Stimulated activated naive CD8-positive, alpha-beta T cell treated with anti-CD3 and anti-CD28 coated beads, Interleukin-15, Interleukin-2, amounts not matched to agents 100 ng/mL and 50 ng/mL, for 24 hours (primary cell): Measurements from ENCODE around the gene PCDHA4.
"Not testable (repeated sequence)": the region's sequence is repeated elsewhere in the genome, so short reads cannot be mapped to it uniquely, and the experiment has no call there.

Experiments used
- H3K27ac Mint-ChIP-seq: one replicate; pipeline ENCODE4 v1.8.0; 2021; ENCODE audit warnings: mild to moderate bottlenecking, mixed read lengths
- H3K27me3 Mint-ChIP-seq: one replicate; pipeline ENCODE4 v1.8.0; 2021; ENCODE audit warnings: mixed read lengths
- H3K36me3 Mint-ChIP-seq: one replicate; pipeline ENCODE4 v1.8.0; 2021; ENCODE audit warnings: low read depth, mixed read lengths
- H3K4me1 Mint-ChIP-seq: one replicate; pipeline ENCODE4 v1.8.0; 2021; ENCODE audit warnings: low read depth, mixed read lengths
- H3K4me3 Mint-ChIP-seq: one replicate; pipeline ENCODE4 v1.8.0; 2021; ENCODE audit warnings: mild to moderate bottlenecking, mixed read lengths
- H3K9me3 Mint-ChIP-seq: one replicate; pipeline ENCODE4 v1.8.0; 2021; ENCODE audit warnings: mixed read lengths

The PCDHA4 gene

DNA sequence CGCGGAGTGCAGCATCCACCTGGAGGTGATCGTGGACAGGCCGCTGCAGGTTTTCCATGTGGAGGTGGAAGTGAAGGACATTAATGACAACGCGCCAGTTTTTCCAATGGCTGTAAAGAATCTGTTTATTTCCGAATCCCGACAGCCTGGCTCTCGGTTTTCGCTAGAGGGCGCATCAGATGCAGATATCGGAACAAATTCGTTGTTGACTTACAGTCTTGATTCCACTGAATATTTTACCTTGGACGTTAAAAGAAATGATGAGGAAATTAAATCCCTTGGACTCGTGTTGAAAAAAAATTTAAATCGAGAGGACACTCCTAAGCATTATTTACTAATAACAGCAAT lies 5.4 kb upstream of the PCDHA4 start:
- Mint-ChIP-seq H3K27ac (no peak overlapping the region), H3K36me3 (peaks cover 16% of the 10 kb centered on the region), H3K27me3 (peaks cover 52% of the 10 kb centered on the region), H3K4me3 (no peak overlapping the region), H3K9me3 (peaks cover 32% of the 10 kb centered on the region), H3K4me1 (no peaks in the 10 kb centered on the region)

DNA sequence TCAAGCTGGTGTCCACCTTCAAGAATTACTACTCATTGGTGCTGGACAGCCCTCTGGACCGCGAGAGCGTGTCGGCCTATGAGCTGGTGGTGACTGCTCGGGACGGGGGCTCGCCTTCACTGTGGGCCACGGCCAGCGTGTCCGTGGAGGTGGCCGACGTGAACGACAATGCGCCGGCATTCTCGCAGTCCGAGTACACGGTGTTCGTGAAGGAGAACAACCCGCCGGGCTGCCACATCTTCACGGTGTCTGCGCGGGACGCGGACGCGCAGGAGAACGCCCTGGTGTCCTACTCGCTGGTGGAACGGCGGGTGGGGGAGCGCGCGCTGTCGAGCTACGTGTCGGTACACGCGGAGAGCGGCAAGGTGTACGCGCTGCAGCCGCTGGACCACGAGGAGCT lies 4.5 kb upstream of the PCDHA4 start:
- H3K27ac Mint-ChIP-seq, H3K4me1 Mint-ChIP-seq, H3K4me3 Mint-ChIP-seq: not testable (repeated sequence)
- H3K36me3 Mint-ChIP-seq = peaks cover 20% of the 10 kb centered on the region
- H3K9me3 Mint-ChIP-seq = peaks cover 36% of the 10 kb centered on the region
- peaks cover 58% of the 10 kb centered on the region for H3K27me3 Mint-ChIP-seq

DNA sequence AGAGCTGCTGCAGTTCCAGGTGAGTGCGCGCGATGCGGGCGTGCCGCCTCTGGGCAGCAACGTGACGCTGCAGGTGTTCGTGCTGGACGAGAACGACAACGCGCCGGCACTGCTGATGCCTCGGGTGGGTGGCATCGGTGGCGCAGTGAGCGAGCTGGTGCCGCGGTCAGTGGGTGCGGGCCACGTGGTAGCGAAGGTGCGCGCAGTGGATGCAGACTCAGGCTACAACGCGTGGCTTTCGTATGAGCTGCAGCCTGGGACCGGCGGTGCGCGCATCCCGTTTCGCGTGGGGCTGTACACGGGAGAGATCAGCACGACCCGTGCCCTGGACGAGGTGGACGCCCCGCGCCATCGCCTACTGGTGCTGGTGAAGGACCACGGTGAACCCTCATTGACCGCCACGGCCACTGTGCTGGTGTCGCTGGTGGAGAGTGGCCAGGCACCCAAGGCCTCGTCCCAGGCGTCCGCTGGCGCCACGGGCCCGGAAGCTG lies 4.0 kb upstream of the PCDHA4 start:
- Mint-ChIP-seq H3K27ac (no peak overlapping the region), H3K4me1 (no peaks in the 10 kb centered on the region), H3K27me3 (peaks cover 62% of the 10 kb centered on the region), H3K9me3 (peaks cover 40% of the 10 kb centered on the region), H3K36me3 (peaks cover 20% of the 10 kb centered on the region), H3K4me3 (no peak overlapping the region)

DNA sequence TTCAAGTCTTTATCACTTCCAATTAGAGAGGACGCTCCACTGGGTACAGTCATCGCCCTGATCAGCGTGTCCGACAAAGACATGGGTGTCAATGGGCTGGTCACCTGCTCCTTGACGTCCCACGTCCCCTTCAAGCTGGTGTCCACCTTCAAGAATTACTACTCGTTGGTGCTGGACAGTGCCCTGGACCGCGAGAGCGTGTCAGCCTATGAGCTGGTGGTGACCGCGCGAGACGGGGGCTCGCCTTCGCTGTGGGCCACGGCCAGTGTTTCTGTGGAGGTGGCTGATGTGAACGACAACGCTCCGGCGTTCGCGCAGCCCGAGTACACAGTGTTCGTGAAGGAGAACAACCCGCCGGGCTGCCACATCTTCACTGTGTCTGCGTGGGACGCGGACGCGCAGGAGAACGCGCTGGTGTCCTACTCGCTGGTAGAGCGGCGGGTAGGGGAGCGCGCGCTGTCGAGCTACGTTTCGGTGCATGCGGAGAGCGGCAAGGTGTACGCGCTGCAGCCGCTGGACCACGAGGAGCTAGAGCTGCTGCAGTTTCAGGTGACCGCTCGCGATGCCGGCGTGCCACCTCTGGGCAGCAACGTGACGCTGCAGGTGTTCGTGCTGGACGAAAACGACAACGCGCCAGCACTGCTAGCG lies 1.5 kb downstream of the PCDHA4 start:
- not testable (repeated sequence) for H3K4me3 Mint-ChIP-seq, H3K36me3 Mint-ChIP-seq, H3K4me1 Mint-ChIP-seq, H3K27ac Mint-ChIP-seq
- peaks cover 36% of the 10 kb centered on the region for H3K27me3 Mint-ChIP-seq
- H3K9me3 Mint-ChIP-seq = peaks cover 32% of the 10 kb centered on the region

DNA sequence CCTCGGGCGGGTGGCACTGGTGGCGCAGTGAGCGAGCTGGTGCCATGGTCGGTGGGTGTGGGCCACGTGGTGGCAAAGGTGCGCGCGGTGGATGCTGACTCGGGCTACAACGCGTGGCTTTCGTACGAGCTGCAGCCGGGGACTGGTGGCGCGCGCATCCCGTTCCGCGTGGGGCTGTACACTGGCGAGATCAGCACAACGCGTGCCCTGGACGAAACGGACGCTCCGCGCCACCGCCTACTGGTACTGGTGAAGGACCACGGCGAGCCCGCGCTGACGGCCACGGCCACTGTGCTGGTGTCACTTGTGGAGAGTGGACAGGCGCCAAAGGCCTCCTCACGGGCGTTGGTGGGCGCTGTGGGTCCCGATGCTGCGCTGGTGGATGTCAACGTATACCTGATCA lies 2.0 kb downstream of the PCDHA4 start:
- peaks cover 31% of the 10 kb centered on the region for H3K27me3 Mint-ChIP-seq
- no peak overlapping the region for H3K27ac Mint-ChIP-seq

DNA sequence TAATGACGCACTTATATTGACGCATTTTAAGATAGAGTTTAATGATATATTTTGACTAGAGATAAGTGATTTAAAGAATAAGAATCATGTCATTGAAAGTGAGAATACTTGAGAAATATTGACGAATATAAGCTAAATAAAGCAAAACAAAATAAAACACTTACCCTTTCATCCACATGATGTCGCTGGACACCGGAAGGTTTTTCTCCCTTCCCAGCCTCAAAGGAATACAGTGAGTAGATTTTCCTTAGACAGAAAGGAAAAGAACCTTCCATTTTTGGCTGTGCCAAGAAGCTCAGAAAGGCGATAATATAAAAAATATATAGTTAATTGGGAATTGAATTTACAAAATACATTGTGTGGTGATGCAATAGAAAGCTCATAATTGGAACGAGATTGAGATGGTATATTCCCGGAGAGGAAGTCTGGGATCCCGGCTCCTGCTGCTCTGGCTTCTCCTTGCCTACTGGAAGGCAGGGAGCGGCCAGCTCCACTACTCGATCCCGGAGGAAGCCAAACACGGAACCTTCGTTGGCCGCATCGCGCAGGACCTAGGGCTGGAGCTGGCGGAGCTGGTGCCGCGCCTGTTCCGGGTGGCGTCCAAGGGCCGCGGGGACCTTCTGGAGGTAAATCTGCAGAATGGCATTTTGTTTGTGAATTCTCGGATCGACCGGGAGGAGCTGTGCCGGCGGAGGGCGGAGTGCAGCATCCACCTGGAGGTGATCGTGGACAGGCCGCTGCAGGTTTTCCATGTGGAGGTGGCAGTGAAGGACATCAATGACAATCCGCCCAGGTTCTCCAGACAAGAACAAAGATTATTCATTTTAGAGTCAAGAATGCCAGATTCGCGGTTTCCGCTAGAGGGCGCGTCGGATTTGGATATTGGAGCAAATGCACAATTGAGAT lies 14.8 kb downstream of the PCDHA4 start, which contains the start of gene PCDHA5:
TSS of gene PCDHA5 (plus strand) at position 239 of the 906 bp plus-strand sequence.
- H3K4me3 Mint-ChIP-seq = no peak within 1 kb of the TSS
- peaks cover 4% of the 10 kb centered on the region for H3K36me3 Mint-ChIP-seq
- peaks cover 8% of the 10 kb centered on the region for H3K9me3 Mint-ChIP-seq
- no peak within 1 kb of the TSS for H3K27ac Mint-ChIP-seq
- H3K27me3 Mint-ChIP-seq = peaks cover 12% of the 10 kb centered on the region
- no peaks in the 10 kb centered on the region for H3K4me1 Mint-ChIP-seq

More for the DNA sequence above, 2.0 kb downstream of the PCDHA4 start:
- peaks cover 30% of the 10 kb centered on the region for H3K9me3 Mint-ChIP-seq
- peaks cover 4% of the 10 kb centered on the region for H3K36me3 Mint-ChIP-seq
- H3K4me3 Mint-ChIP-seq = no peak overlapping the region
- H3K4me1 Mint-ChIP-seq = no peaks in the 10 kb centered on the region

DNA sequence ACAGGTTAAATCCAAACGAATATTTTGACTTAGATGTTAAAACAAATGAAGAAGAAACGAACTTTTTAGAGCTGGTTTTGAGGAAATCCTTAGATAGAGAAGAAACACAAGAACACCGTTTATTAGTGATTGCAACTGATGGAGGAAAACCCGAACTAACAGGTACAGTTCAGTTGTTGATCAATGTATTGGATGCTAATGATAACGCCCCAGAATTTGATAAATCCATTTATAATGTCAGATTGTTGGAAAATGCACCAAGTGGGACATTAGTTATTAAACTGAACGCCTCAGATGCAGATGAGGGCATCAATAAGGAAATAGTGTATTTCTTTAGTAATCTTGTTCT lies 15.4 kb downstream of the PCDHA4 start:
- no peak overlapping the region for H3K4me3 Mint-ChIP-seq
- no peaks in the 10 kb centered on the region for H3K4me1 Mint-ChIP-seq
- H3K36me3 Mint-ChIP-seq = peaks cover 4% of the 10 kb centered on the region
- H3K27ac Mint-ChIP-seq = no peak overlapping the region
- peaks cover 14% of the 10 kb centered on the region for H3K9me3 Mint-ChIP-seq
- H3K27me3 Mint-ChIP-seq = peaks cover 18% of the 10 kb centered on the region

DNA sequence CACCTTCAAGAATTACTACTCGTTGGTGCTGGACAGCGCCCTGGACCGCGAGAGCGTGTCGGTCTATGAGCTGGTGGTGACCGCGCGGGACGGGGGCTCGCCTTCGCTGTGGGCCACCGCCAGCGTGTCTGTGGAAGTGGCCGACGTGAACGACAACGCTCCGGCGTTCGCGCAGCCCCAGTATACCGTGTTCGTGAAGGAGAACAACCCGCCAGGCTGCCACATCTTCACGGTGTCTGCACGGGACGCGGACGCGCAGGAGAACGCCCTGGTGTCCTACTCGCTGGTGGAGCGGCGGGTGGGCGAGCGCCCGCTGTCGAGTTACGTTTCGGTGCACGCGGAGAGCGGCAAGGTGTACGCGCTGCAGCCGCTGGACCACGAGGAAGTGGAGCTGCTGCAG lies 16.1 kb downstream of the PCDHA4 start:
- H3K4me1 Mint-ChIP-seq, H3K36me3 Mint-ChIP-seq, H3K27ac Mint-ChIP-seq, H3K4me3 Mint-ChIP-seq: not testable (repeated sequence)
- H3K27me3 Mint-ChIP-seq = peaks cover 25% of the 10 kb centered on the region
- H3K9me3 Mint-ChIP-seq = peaks cover 18% of the 10 kb centered on the region

DNA sequence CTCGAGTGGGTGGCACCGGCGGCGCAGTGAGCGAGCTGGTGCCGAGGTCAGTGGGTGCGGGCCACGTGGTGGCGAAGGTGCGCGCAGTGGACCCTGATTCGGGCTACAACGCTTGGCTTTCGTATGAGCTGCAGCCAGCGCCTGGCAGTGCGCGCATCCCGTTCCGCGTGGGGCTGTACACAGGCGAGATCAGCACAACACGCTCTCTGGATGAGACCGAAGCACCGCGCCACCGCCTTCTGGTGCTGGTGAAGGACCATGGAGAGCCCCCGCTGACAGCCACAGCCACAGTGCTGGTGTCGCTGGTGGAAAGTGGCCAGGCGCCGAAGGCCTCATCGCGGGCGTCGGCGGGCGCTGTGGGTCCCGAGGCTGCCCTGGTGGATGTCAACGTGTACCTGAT lies 16.6 kb downstream of the PCDHA4 start:
- H3K27ac Mint-ChIP-seq = no peak overlapping the region
- H3K9me3 Mint-ChIP-seq = peaks cover 20% of the 10 kb centered on the region
- H3K4me3 Mint-ChIP-seq = no peak overlapping the region

DNA sequence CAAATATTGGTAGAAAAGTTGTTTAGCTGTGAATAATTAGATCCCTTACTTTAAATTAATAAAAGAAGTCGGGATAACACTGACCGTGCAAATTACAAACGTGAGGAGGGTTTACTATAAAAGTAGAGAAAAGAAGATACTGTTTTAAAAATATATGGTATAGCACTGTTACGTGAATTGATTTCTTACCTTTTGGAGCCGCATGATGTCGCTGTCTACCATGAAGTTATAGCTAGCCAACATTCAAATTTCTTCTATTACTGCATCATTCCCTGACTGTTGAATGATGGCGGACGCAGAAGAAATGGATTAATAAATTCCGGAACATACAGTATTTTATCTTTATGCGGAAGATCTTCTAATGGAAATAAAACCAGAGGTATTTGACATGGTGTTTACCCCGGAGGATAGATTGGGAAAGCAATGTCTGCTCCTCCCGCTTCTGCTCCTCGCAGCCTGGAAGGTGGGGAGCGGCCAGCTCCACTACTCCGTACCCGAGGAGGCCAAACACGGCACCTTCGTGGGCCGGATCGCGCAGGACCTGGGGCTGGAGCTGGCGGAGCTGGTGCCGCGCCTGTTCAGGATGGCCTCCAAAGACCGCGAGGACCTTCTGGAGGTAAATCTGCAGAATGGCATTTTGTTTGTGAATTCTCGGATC lies 21.0 kb downstream of the PCDHA4 start, which contains the start of gene PCDHA6:
TSS of gene PCDHA6 (plus strand) at position 257 of the 658 bp plus-strand sequence. CDS start at position 389, 132 bp downstream.
- no peak within 1 kb of the TSS for H3K27ac Mint-ChIP-seq
- H3K27me3 Mint-ChIP-seq = peaks cover 55% of the 10 kb centered on the region
- H3K9me3 Mint-ChIP-seq = peaks cover 35% of the 10 kb centered on the region
- no peaks in the 10 kb centered on the region for H3K4me1 Mint-ChIP-seq
- H3K36me3 Mint-ChIP-seq = peaks cover 9% of the 10 kb centered on the region
- no peak within 1 kb of the TSS for H3K4me3 Mint-ChIP-seq

More for the DNA sequence above, 16.6 kb downstream of the PCDHA4 start:
- peaks cover 6% of the 10 kb centered on the region for H3K36me3 Mint-ChIP-seq
- H3K27me3 Mint-ChIP-seq = peaks cover 30% of the 10 kb centered on the region
- H3K4me1 Mint-ChIP-seq = no peaks in the 10 kb centered on the region

DNA sequence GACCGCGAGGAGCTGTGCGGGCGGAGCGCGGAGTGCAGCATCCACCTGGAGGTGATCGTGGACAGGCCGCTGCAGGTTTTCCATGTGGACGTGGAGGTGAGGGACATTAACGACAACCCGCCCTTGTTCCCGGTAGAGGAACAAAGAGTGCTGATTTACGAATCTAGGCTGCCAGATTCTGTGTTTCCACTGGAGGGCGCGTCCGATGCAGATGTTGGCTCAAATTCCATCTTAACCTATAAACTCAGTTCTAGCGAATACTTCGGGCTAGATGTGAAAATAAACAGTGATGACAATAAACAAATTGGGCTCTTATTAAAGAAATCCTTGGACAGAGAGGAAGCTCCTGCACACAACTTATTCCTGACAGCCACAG lies 21.5 kb downstream of the PCDHA4 start:
- H3K27ac Mint-ChIP-seq = no peak overlapping the region
- no peak overlapping the region for H3K4me3 Mint-ChIP-seq
- peaks cover 13% of the 10 kb centered on the region for H3K36me3 Mint-ChIP-seq
- H3K9me3 Mint-ChIP-seq = peaks cover 38% of the 10 kb centered on the region
- no peaks in the 10 kb centered on the region for H3K4me1 Mint-ChIP-seq
- peaks cover 58% of the 10 kb centered on the region for H3K27me3 Mint-ChIP-seq

DNA sequence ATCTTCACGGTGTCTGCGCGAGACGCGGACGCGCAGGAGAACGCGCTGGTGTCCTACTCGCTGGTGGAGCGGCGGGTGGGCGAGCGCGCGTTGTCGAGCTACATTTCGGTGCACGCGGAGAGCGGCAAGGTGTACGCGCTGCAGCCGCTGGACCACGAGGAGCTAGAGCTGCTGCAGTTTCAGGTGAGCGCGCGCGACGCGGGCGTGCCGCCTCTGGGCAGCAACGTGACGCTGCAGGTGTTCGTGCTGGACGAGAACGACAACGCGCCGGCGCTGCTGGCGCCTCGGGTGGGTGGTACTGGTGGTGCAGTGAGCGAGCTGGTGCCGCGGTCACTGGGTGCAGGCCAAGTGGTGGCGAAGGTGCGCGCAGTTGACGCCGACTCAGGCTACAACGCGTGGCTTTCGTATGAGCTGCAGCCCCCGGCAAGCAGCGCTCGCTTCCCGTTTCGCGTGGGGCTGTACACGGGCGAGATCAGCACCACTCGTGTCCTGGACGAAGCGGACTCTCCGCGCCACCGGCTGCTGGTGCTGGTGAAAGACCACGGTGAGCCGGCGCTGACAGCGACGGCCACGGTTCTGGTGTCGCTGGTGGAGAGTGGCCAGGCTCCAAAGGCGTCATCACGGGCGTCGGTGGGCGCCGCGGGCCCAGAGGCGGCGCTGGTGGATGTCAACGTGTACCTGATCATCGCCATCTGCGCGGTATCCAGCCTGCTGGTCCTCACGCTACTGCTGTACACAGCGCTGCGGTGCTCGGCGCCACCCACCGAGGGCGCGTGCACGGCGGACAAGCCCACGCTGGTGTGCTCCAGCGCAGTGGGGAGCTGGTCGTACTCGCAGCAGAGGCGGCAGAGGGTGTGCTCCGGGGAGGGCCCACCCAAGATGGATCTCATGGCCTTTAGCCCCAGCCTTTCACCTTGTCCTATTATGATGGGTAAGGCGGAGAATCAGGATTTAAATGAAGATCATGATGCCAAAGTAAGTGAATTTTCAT lies 22.9 kb downstream of the PCDHA4 start:
- H3K4me1 Mint-ChIP-seq, H3K4me3 Mint-ChIP-seq, H3K27ac Mint-ChIP-seq: not testable (repeated sequence)
- Mint-ChIP-seq H3K9me3 (peaks cover 42% of the 10 kb centered on the region), H3K36me3 (peaks cover 16% of the 10 kb centered on the region), H3K27me3 (peaks cover 66% of the 10 kb centered on the region)

DNA sequence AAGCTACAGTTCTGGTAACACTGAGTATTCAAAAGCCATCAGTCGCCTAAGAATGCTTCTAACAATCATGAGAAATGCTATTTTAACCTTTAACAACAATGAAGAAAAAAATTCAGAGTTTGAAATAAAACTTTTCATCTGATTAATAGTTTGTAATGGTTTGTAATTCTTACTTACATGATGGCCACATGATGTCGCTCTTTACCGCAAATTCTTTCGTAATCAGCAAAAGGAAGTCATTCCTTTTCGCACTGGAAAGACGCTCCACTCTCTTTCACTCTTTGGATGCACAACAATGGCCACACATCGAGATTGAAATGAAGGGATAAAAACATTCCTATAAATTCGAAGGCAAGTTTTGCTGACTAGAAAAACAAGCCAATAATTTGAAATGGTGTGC lies 27.1 kb downstream of the PCDHA4 start, which contains the start of gene PCDHA7:
TSS of gene PCDHA7 (plus strand) at position 277 of the 400 bp plus-strand sequence. CDS start at position 392, 115 bp downstream.
- Mint-ChIP-seq H3K4me3 (no peak within 1 kb of the TSS), H3K27ac (no peak within 1 kb of the TSS), H3K36me3 (peaks cover 11% of the 10 kb centered on the region), H3K27me3 (peaks cover 39% of the 10 kb centered on the region), H3K9me3 (peaks cover 21% of the 10 kb centered on the region), H3K4me1 (no peaks in the 10 kb centered on the region)

DNA sequence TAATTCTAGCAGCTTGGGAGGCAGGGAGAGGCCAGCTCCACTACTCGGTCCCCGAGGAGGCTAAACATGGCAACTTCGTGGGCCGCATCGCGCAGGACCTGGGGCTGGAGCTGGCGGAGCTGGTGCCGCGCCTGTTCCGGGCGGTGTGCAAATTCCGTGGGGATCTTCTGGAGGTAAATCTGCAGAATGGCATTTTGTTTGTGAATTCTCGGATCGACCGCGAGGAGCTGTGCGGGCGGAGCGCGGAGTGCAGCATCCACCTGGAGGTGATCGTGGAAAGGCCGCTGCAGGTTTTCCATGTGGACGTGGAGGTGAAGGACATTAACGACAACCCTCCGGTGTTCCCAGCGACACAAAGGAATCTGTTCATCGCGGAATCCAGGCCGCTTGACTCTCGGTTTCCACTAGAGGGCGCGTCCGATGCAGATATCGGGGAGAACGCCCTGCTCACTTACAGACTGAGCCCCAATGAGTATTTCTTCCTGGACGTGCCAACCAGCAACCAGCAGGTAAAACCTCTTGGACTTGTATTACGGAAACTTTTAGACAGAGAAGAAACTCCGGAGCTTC lies 27.7 kb downstream of the PCDHA4 start:
- H3K9me3 Mint-ChIP-seq = peaks cover 20% of the 10 kb centered on the region

More for the DNA sequence above, 27.7 kb downstream of the PCDHA4 start:
- not testable (repeated sequence) for H3K27ac Mint-ChIP-seq, H3K4me3 Mint-ChIP-seq, H3K4me1 Mint-ChIP-seq
- peaks cover 40% of the 10 kb centered on the region for H3K27me3 Mint-ChIP-seq
- peaks cover 11% of the 10 kb centered on the region for H3K36me3 Mint-ChIP-seq
